ENCODE data around the gene TBC1D24. TPM values are rescaled to one million over a fixed set of nuclear protein-coding genes. Genes with fewer than 3 reads are reported as not detected.

The TBC1D24 gene
- polyA plus RNA-seq, 1 donor: 30.0 TPM

- DNase-seq: no peak
These were observed 25.5 kb downstream of the TBC1D24 start for GRCh38 chr16:2500430-2500917.

GRCh38 chr16:2500918-2501750 lies 26.2 kb downstream of the TBC1D24 start:
- peak; percentile 91 for DNase-seq

- no peak for DNase-seq
These were observed 27.3 kb downstream of the TBC1D24 start for GRCh38 chr16:2501946-2502895.

- DNase-seq: no peak
These were observed 30.8 kb downstream of the TBC1D24 start for GRCh38 chr16:2505695-2506094.

GRCh38 chr16:2507052-2507659 lies 32.2 kb downstream of the TBC1D24 start:
- DNase-seq: no peak

GRCh38 chr16:2507665-2508064 lies 32.7 kb downstream of the TBC1D24 start:
- no peak for DNase-seq

- DNase-seq: no peak
These were observed 33.9 kb downstream of the TBC1D24 start for GRCh38 chr16:2508722-2509400.

- no peak for DNase-seq
These were observed 36.3 kb downstream of the TBC1D24 start for GRCh38 chr16:2511128-2511800.

GRCh38 chr16:2511996-2512734 lies 37.2 kb downstream of the TBC1D24 start:
- DNase-seq: no peak

GRCh38 chr16:2512735-2513404 lies 37.9 kb downstream of the TBC1D24 start:
- no peak for DNase-seq

GRCh38 chr16:2513405-2514332 lies 38.7 kb downstream of the TBC1D24 start, which contains the start of gene ATP6V0C:
Gene ATP6V0C (plus strand): TSS chr16:2513952. CDS start chr16:2514104, 152 bp downstream.
- peak; percentile 92 for DNase-seq

GRCh38 chr16:2514333-2515179 lies 39.6 kb downstream of the TBC1D24 start:
- DNase-seq: no peak

- no peak for DNase-seq
These were observed 40.4 kb downstream of the TBC1D24 start for GRCh38 chr16:2515180-2515851.

GRCh38 chr16:2516391-2517240 lies 41.7 kb downstream of the TBC1D24 start:
- no peak for DNase-seq

- no peak for DNase-seq
These were observed 43.2 kb downstream of the TBC1D24 start for GRCh38 chr16:2517954-2518605.

Measured in hindlimb muscle (tissue), 1 donor.